ENCODE results near the gene EDARADD.

DNA sequence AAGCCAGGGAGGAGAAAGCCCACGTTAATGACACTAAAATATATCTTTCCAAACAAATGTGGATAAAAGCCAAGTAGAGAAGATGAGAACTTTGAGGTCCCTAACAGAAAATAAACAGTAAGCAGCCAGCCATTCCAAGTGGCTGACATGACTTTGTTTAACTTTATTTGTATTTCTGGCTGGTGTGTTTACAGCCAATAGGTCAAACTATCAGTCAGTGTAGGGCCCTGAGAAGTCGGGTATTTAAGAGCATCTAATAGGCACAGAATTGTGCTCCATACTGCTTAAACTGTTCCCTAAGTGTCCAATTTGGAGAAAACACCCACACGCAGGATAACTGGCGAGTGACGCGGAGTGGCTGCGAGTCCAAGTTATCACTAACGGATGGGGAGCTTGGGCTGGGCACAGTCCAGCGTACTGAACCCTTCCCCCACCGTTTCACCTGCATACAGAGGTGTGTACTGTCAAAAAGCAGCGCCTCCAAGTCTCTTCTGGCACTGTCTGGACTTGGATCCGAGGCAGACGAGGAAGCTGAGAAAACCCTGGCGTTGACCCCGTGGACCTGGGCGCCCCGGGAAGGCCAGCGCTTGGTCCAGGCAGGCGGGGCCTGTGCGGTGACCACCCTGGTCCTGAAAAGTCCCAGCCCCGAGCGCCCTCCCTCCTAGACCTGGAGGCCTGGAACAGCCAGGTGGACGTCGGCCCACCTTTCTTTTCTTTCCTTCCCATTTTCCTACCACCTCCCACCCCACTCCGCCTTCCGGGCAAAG is 129.0 kb downstream of the EDARADD start:
- TF ChIP-seq CTCF (IDR thresholded peaks at IDR 0.05; ENCODE audit: low read depth, low read length, missing input control), result no peak
- TF ChIP-seq RAD21 (IDR thresholded peaks at IDR 0.05), result no peak
- peak; percentile 23 for TF ChIP-seq MAX (IDR thresholded peaks at IDR 0.05)
- peak; percentile 34 for TF ChIP-seq SP1 (IDR thresholded peaks at IDR 0.05)

Data from liver (tissue), 3 donors.